GM19238 (cell line): Measurements from ENCODE around the gene MRPL11.

Experiments
- DNase-seq: peaks from one replicate; pipeline ENCODE4 v3.0.0; 2011; ENCODE audit warnings: low spot score; ENCODE audit not compliant: insufficient read length

MRPL11 gene

DNA sequence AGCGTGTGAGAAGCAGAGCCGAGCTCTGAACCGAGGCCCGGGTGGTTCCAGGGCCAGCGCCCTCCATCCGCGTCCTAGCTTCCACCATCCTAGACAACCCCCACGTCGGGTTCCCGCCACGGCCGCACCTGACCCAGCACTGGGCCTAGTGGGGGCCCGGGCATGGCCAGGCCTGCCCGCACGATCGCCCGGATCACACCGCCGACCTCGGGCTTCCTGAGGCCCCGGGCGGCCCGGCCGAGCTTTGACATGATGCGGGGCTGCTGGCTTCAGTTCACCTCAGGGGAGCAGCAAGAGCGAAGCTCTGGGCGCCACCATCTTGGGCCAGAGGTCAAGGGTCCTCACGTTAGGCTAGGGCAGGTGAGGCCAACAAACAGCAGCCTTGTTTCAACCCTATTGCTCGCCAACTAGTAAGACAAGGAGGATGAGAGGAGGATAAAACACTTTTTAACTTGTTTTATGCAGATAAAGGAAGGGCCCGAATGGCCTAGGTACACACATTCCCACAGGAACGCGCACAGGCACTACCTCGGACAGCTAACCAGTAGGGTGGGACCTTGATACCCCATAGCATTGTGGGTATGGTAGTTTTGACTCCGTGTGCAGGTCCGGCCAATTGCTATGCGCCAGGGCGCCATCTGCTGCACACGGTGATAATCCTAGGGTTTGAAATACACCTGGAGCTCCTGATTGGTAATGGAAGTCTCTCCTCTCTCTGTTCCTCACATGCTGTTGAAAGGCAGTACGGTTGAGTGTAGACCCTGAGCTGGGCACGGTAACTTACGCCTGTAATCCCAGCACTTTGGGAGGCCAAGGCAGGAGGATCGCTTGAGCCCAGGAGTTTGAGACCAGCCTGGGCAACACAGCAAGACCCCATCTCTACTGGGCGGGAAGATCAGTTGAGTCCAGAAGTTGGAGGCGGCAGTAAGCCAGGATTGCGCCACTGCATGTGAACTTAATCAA, at the start of gene MRPL11:
Gene MRPL11 (minus strand): TSS at position 345 of the 963 bp plus-strand sequence. CDS start 94 bp downstream, at position 251.
- peak; percentile 93 for DNase-seq

DNA sequence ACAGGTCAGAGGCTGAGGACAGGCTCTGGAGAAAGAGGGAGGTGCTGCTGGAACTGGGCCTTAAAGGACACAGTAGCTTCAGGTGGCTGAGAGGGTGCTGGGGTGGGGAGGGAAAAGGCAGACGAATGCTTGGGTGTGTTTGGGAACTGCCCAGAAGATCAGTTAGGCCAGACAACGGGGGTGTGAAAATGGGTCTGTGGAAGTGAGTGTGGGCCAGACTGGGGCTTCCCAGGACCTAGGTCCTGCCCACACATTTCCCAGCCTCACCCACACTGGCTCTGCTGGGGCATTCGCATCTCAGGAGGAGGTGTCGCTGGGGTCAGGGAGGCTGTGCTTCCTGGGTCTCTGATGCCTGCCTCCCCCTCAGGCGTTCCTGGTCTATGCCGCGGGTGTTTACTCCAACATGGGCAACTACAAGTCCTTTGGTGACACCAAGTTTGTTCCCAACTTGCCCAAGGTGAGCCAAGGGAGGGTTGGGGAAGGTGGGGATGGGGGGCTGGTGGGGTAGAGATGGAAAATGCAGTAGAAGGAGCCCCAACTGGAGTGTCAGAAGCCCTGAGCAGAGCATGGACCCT, 46.2 kb upstream of the MRPL11 start:
- no peak for DNase-seq

GRCh38 chr11:66480117-66480938, 41.7 kb upstream of the MRPL11 start, which contains the start of gene DPP3:
Gene DPP3 (plus strand): TSS chr11:66480434. CDS start chr11:66482201, 1,767 bp downstream.
- DNase-seq: peak; percentile 100

- DNase-seq: no peak
Observed at GRCh38 chr11:66479394-66480116, 40.9 kb upstream of the MRPL11 start.

- peak; percentile 57 for DNase-seq
Observed at GRCh38 chr11:66478729-66479393, 40.2 kb upstream of the MRPL11 start.

- no peak for DNase-seq
Observed at GRCh38 chr11:66477263-66478201, 38.9 kb upstream of the MRPL11 start.

DNA sequence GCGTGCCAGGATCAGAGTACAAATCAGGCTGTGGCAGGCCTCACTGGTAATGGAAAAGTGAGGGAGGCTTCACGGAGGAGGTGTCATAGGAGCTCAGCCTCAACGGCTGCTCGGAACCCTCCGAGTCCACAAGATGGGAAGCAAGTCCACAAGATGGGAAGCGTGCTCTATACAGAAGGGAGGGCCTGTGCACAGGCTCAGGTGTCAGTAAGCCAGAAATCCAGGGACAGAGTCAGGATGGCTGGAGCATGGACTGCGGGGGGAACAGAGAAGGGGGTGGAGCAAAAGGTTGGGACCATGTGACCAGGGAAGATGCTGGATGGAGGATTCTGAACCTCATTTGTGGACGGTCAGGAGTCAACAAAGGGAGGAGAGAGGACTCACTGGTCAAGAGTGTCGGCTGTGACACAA, 38.2 kb upstream of the MRPL11 start:
- no peak for DNase-seq

DNA sequence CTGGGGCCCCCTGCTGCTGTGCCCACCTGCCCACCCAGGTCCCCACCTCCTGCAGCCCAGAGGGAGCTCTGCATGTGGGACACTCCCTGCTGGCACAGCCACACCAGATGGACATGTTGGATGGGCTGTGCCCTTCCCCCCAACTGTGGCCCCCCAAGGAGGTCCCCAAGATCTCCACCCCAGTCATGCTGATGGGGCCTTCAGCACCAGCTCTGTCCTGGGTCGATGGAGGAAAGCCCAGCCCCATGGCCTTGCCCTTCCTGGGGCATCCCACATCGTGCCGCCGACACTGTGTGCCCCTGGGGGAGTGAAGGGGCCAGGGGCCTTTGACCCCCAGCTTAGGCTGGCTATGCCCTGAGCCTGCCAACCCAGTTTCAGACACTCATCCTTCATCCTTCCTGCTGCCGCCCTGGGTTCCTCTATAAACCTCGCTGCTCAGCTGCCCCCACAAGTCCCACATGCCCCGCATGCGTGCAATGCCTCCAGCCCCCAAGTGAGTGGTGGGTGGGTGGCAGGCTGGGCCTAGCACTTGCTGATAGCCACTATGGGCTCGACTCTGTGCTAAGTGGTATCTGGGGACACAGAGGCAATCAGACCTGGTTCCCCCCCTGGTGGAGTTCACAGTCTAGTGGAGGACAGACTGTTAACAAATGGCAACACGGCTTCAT, 37.7 kb upstream of the MRPL11 start:
- DNase-seq: no peak

- no peak for DNase-seq
Observed at GRCh38 chr11:66475349-66476172, 36.9 kb upstream of the MRPL11 start.

GRCh38 chr11:66473608-66474515, 35.2 kb upstream of the MRPL11 start:
- DNase-seq: no peak

DNA sequence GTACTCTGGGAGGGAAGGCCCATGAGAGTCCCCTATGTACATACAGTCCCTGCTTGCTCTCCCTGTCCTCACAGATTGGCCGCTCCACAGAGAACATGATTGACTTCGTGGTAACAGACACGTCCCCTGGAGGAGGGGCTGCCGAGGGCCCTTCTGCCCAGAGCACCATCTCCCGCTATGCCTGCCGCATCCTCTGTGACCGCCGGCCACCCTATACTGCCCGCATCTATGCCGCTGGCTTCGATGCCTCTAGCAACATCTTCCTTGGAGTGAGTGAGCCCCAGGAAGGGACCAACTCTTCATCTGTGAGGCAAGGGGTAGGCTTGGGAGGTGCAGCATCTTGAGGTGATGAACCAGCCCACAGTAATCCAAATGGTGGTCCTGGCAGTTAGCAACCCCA, 34.5 kb upstream of the MRPL11 start:
- no peak for DNase-seq

- DNase-seq: no peak
Observed at GRCh38 chr11:66472054-66472453, 33.4 kb upstream of the MRPL11 start.

DNA sequence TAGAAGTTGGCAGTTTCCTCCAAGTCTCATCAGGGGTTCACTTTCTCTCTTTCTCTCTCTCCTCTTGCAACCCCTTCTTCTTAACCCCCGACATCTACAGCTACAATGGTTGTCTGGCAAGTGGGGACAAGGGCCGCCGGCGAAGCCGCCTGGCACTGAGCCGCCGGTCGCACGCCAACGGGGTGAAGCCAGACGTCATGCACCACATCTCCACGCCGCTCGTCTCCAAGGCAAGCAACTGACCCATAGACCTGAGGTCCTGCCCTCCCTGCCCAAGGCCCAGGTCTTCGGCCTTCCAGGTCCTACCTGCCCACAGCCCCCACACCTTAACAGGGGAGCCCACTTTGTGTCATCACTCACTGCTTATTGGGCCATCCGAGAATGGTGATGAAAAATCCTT, 32.5 kb upstream of the MRPL11 start:
- no peak for DNase-seq

GRCh38 chr11:66470015-66470414, 31.4 kb upstream of the MRPL11 start:
- no peak for DNase-seq

DNA sequence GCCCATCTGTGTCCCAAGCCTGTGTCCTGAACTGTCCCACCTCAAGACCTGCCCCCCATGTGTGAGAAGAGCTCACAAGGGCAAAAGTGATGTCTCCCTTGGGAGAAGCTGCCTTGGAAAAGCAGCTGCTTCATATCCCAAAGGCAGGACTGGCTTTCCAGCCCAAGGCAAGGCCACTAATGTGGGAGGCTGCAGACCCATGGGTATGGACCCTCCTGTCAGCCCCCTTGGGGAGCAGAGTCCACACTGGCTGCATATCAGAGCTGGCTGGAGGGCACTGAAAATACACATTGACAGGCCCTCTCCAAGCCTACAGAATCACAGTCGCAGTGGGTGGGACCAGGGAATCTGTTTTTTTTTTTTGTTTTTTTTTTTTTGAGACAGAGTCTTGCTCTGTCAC, 30.8 kb upstream of the MRPL11 start:
- no peak for DNase-seq

- DNase-seq: no peak
Observed at GRCh38 chr11:66468691-66469090, 30.0 kb upstream of the MRPL11 start.

GRCh38 chr11:66467756-66468155, 29.1 kb upstream of the MRPL11 start:
- DNase-seq: no peak
